Measurements from ENCODE around the gene BTNL8. TPM values are rescaled to one million over a fixed set of nuclear protein-coding genes. Genes with fewer than 3 reads are reported as not detected.
"Not testable (repeated sequence)": the region's sequence is repeated elsewhere in the genome, so short reads cannot be mapped to it uniquely, and the experiment has no call there.

The BTNL8 gene
- total RNA-seq, 4 donors from 2014 or later = 2.9 TPM; not detected in 3

DNA sequence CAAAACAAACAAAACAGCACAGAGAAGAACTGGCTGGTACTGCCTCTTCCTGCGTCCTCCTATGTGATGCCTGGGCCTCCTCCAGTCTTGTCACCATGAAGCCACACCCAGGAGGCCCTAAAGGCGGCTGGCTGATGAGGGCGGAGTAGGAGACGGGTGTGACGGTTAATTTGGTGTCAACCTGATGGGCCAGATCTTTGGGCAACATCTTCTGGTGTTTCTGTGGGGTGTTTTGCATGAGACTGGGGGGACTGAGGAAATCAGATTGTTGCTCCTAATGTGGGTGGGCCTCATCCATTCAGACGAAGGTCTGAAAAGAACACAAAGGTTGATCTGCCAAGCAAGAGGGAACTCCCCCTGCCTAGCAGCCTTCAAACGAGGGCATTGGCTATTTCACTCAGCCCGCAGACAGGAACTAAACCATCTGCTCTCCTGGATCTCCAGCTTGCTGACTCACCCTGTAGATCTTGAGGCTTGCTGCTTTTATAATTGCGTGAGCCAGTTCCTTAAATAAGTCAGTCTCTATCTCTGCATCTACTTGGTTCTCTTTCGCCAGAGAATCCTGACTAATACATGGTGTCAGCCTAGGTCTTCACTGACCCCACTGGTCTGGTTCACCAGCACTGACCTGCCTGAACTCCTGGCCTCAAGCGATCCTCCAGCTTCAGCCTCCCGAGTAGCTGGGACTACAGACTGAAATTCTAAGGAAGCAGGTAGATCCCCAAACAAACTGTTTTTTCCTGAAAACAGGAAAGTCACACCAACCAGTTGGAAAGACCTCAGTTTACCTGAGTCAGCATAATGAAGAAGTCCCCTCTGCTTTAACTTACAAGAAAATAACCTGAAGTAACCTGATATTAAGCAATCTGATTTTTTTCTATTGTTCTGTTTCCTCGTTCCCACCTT lies 25.1 kb upstream of the BTNL8 start:
- H3K36me3 ChIP-seq = no peaks in the 10 kb centered on the region
- H3K27ac ChIP-seq = no peak overlapping the region
- no peaks in the 10 kb centered on the region for H3K27me3 ChIP-seq
- TF ChIP-seq POLR2A (IDR thresholded peaks at IDR 0.05) = no peak
- TF ChIP-seq CTCF (IDR thresholded peaks at IDR 0.05) = no peak
- H3K4me1 ChIP-seq = no peaks in the 10 kb centered on the region
- no peak overlapping the region for H3K4me3 ChIP-seq
- no peak for DNase-seq
- intact Hi-C loops (cut with DNase I; ENCODE audit: low total_unique reads) = no loop called here
- no peaks in the 10 kb centered on the region for H3K9me3 ChIP-seq

DNA sequence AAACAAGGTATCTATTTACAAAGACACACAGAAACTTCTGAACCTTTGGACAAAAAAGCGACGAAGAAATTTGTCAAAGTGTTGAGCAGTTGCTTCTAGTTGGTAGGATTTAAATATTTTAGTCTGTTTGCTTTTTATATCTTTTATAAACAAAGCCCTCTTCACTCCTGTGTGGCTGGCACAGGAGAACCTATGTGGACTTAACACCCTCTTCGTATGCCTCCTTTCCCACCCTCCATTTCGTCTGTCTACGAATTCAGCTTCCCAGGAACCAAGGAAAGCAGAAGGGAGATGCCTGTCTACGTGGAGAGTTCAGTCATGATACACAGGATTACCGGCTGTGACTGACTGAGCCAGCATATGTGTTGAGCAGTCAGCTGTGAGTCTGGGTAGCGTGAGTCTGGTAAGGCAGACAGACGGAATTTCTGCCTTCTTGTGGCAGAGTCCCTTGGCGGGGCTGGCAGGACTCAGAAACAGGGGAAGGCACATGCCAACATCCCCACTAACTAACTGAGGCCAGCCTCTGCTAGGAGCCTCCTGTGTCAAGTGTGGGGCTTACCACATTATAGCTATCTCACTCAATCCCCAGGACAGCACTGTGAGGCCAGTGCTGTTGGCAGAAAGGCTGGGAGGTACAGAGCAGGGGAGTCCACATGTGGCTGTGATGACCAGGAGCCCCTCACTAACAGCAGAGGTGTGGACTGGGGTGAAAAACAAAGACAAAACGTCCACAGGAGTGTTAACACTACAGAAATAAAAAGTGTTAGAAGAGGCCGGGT lies 24.0 kb upstream of the BTNL8 start:
- TF ChIP-seq CTCF (IDR thresholded peaks at IDR 0.05) = no peak
- no peak for TF ChIP-seq POLR2A (IDR thresholded peaks at IDR 0.05)
- Histone ChIP-seq H3K4me3 (no peak overlapping the region), H3K9me3 (no peaks in the 10 kb centered on the region), H3K27me3 (no peaks in the 10 kb centered on the region), H3K4me1 (no peaks in the 10 kb centered on the region), H3K36me3 (no peaks in the 10 kb centered on the region), H3K27ac (no peak overlapping the region)
- intact Hi-C loops (cut with DNase I; ENCODE audit: low total_unique reads) = no loop called here
- DNase-seq = no peak

DNA sequence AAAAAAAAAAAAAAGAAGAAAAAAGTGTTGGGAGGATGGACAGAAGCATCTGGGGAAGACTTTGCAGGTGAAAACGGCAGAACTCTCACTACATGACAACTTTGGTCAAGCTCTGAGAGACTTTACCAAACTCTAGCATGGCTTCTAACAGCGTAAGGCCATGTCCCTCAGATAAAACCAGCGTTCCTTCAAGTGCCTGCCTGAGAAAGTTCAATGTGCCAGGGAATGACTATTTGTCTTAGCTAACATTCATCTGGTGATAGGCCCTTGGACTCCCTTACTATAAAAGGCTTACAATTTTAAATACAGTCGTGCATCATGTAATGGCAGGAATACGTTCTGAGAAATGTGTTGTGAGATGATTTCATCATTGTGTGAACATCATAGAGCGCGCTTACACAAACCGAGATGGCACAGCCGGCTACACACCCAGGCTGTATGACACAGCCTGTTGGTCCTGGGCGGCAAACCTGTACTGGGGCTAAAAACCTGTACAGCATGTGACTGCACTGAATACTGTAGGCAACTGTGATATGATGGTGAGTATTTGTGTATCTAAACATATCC lies 23.0 kb upstream of the BTNL8 start:
- intact Hi-C loops (cut with DNase I; ENCODE audit: low total_unique reads) = no loop called here
- no peaks in the 10 kb centered on the region for H3K36me3 ChIP-seq
- no peaks in the 10 kb centered on the region for H3K27me3 ChIP-seq
- no peak for TF ChIP-seq POLR2A (IDR thresholded peaks at IDR 0.05)
- no peak for TF ChIP-seq CTCF (IDR thresholded peaks at IDR 0.05)
- no peak overlapping the region for H3K27ac ChIP-seq
- no peak for DNase-seq
- no peaks in the 10 kb centered on the region for H3K4me1 ChIP-seq
- H3K9me3 ChIP-seq = no peaks in the 10 kb centered on the region
- no peak overlapping the region for H3K4me3 ChIP-seq

DNA sequence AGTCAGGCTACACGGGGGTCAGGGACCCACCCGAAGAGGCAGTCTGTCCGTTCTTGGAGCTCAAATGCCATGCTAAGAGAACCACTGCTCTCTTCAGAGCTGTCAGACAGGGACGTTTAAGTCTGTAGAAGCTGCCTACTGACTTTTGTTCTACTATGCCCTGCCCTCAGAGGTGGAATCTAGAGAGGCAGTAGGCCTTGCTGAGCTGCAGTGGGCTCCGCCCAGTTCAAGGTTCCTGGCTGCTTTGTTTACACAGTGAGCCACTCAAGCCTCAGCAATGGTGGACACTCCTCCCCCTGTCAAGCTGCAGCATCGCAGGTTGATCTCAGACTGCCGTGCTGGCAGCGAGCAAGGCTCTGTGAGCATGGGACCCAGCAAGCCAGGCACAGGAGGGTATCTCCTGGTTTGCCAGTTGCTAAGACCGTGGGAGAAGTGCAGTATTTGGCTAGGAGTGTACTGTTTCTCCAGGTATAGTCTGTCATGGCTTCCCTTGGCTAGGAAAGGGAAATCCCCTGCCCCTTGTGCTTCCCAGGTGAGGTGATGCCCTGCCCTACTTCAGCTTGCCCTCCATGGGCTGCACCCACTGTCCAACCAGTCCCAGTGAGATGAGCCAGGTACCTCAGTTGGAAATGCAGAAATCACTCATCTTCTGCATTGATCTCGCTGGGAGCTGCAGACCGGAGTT lies 13.0 kb upstream of the BTNL8 start:
- intact Hi-C loops (cut with DNase I; ENCODE audit: low total_unique reads); H3K4me1 ChIP-seq; H3K9me3 ChIP-seq; H3K36me3 ChIP-seq; H3K27ac ChIP-seq; H3K27me3 ChIP-seq; DNase-seq; H3K4me3 ChIP-seq: not testable (repeated sequence)

GRCh38 chr5:180889381-180889780 lies 9.6 kb upstream of the BTNL8 start:
- no peak overlapping the region for H3K4me3 ChIP-seq
- no peaks in the 10 kb centered on the region for H3K9me3 ChIP-seq
- intact Hi-C loops (cut with DNase I; ENCODE audit: low total_unique reads) = no loop called here
- H3K27ac ChIP-seq = no peak overlapping the region
- DNase-seq = no peak
- H3K27me3 ChIP-seq = no peaks in the 10 kb centered on the region
- no peaks in the 10 kb centered on the region for H3K36me3 ChIP-seq
- H3K4me1 ChIP-seq = no peaks in the 10 kb centered on the region
- no peak for TF ChIP-seq POLR2A (IDR thresholded peaks at IDR 0.05)
- no peak for TF ChIP-seq CTCF (IDR thresholded peaks at IDR 0.05)

GRCh38 chr5:180895330-180895729 lies 3.6 kb upstream of the BTNL8 start:
- H3K9me3 ChIP-seq; DNase-seq; H3K27me3 ChIP-seq; H3K4me3 ChIP-seq; intact Hi-C loops (cut with DNase I; ENCODE audit: low total_unique reads); H3K27ac ChIP-seq; H3K4me1 ChIP-seq; H3K36me3 ChIP-seq: not testable (repeated sequence)
